Glomerular visceral epithelial cell (primary cell): ENCODE results near the gene NKTR.

Experiments
- DNase-seq: peaks from one replicate; pipeline ENCODE4 v3.0.0-alpha.2; 2016; ENCODE audit errors: extremely low spot score

Gene NKTR

GRCh38 chr3:42649783-42650182 lies 49.3 kb downstream of the NKTR start:
- no peak for DNase-seq

DNA sequence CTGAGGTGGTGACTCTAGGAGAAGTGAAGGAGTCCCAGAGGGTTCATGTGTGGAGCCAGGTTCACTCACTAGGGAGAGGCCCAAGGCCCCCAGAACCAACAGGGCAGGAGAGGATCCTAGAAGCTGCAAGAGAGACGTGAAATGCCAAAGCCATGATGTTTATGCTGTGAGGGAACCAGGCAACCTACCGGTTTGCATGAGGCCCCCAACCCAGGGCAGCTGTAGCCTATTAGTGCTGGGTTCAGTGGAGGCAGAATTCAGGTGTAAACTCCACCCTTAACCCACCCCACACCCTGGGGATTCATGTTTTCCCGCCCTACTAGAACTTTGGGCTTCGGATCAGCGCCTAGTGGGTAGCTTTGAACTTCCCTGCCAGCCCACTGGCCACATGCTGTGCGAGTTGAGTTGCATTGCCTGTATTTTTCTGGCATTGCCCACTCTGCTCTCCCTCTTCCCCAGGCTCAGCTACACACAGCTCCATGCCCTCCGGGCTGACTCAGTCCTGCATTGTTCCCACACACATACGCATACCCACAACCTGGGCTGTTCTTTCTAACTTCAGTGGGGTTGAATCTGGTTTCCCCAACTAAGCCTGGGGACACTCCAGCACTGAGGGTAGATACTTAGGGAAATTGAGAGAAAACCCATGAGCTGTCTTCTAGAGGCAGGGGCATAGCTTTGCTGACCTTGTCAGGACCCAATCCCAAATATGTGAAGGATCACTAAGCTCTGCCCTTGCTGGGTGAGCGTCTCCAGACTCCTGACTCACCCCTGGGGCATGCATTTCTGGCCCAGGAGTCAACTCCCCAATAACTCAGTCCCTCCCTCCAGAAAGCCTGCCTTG lies 51.0 kb downstream of the NKTR start:
- peak; percentile 60 for DNase-seq

DNA sequence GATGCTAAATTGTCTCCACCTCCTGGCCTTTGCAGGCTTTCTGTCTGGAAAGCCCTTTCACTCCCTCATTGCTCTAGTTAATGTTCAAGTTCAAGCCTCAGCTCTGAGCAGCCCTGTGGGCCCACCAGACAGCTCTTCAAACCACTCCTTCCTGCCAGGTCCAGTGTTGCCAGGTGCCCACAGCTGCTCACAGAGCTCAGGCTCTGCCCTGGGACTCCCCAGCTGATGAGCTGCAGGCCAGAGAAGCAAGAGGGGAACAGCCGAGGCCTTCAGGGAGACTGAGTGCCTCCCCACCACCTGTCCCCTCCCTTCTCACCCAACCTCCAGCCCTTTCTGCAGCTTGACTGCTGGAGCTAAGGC lies 51.7 kb downstream of the NKTR start:
- no peak for DNase-seq

- peak; percentile 90 for DNase-seq
Observed at GRCh38 chr3:42652611-42653302, 52.3 kb downstream of the NKTR start.

GRCh38 chr3:42653303-42653559 lies 52.7 kb downstream of the NKTR start:
- DNase-seq = no peak

DNA sequence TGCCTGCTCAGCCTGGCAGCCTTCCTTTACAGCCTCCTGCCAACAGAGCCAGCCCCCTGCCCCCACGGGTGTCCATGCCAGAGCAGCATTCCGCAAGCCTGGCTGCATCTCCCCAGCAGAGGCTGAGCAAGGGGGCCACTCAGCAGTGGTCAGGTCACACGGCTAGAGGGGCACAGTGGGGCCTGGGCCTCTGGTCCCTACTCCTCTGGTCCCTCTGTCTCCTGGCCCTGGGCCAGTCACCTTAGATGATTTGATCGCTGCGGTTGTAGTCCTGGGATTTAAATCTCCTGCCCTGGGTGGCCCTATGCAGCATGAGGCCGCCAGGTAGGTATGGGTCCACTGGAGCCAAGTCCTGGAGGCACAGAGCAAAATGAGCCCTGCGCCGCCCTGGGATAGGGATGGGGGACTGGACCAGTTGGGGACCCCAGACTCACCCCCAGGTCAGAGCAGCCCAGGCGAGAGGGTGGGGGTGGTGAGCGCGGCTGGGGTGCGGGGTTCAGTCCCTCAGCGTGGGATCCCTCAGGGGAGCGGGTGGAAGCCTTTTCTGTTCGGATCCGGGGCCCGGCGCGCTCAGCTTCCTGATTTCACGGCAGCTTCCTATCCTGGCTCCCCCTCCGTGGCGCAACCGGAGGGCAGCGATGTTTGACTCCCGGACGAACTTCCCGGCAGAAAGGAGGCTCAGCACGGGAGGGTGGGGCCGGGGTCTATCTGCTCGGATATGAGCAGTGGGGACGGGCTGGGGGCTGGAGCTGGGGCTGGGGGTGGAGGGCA lies 53.3 kb downstream of the NKTR start, which contains the start of gene ZBTB47:
Gene ZBTB47 (plus strand): TSS at position 138 of the 771 bp plus-strand sequence. CDS start 4,659 bp downstream, outside the sequence.
- DNase-seq = peak; percentile 32

DNA sequence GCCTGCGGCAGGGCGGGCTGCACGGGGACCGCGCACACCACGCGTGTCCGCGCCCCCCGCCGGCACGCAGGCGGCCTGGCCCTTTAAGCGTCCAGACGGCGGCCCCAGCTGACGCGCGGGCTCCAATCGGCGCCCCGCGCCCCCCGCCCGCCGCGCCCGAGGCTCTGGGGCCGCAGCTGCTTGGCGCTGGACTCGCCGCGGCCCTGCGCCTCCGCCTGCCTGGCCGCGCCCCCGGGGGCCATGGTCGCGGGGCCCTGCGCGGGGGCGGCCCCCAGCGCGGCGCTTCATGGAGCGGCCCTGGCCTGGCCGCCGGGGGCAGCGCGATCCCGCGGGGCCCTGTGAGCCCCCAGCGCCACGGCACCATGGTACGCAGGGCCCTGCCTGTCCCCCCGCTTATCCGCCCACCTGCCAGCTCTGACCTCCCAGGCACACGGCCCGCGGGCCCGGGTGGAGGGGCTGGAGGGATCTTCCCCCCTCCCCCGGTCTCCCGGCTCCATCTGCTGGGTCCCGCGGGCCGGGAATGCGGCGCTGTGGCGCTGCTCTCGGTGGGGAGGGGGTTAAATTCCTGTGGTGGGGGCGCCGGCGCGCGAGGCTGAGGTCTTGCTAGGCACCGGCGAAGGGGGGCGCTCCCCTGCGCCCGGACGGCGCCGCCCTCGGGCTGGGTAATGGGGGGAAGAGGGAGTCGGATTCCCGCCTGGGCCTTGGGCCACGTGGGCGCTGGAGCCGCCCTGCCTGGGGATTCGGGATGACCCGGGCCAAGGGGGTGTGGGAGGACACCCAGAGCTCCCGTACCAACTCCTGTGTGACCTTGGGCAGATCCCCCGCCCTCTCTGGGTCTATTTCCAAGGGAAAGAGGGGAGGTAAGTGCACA lies 54.1 kb downstream of the NKTR start:
- peak; percentile 46 for DNase-seq

DNA sequence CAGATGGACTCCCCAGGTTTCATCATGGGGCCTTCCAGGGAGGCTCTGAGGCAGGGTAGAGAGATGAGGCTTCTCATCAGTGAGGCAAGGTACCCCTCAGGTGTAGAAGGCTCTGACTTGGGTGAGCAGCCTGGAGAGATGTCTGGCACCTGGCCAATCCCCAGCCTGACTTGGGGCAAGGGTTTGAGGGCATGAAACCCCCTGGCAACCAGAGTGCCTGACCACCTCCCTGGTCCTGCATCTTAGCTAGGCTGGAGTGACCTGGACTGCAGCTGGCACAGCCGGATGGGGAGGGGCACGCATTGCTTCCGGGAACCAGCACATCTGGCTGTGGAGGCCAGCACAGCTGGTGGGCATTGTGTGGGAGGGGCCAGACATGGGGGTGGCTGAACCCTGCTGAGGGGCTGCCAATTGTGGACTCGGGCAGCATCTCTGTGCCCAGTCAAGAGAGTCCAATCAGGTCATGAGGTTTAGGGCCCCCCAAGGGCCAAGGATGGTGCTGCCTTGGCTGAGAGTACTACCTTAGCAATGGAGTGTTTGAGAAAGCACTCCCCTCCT lies 54.9 kb downstream of the NKTR start:
- DNase-seq = no peak

- DNase-seq = no peak
Observed at GRCh38 chr3:42655980-42656679, 55.6 kb downstream of the NKTR start.

DNA sequence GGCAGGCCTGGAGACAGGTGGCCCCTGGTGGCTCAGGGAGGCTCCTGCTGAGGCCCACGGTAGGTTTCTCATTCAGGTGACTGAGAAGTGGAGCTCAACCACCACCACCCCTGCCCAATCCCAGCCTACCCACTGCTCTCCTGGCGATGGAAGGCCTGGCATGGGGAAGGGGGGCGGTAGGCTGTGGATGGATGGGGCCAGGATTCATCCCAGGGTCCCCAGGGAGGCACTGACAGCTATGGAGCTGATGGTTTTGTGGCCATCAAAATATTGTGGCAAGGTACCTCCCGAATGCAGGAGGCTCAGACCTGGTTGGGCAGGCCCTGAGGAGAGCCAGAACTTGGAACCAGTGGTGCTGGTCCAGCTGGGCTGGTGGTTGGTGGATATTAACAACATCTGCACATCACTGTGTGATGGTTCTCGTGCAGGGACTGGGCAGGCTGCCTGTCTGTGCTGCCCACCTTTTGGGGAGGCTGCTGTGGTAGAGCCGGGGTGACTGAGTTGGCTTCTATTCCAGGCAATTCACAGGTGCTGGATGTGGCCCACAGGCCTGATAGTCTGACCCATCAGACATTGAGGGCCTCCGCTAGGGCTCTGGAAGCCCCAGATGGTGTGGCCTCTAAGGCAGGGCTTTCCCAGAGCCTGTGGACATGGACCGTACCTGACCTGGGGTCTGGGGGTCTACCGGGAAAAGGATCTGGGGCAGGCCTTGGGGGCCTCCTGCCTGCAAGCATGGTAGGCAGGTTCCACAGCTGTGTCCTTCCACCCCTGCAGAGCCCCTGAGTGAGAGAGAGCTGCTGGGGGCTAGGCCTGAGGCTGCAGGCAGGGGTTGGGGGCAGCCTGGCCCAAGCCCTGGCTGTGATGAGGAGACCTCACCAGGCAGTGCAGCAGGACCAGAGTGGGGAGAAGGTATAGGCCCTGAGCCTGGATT lies 56.5 kb downstream of the NKTR start:
- DNase-seq = no peak

DNA sequence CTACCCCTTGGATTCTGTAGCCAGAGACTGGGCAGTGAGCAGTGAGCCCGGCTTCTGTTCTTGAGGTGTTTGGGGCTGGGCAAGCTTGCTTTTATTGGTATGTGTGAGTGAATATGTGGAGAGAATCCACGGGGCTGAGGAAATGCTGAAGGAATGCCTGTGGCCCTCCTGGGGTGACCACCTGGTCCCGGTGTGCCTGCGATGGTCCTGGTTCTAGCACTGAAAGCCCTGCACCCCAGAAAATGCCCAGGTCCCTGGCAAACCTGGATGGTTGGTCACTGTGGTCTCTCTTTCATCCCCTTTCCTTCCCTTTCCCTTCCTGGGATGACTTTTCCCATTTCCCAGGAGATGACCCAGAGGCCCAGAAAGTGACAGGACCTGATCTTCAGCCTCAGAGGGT lies 57.2 kb downstream of the NKTR start:
- no peak for DNase-seq

DNA sequence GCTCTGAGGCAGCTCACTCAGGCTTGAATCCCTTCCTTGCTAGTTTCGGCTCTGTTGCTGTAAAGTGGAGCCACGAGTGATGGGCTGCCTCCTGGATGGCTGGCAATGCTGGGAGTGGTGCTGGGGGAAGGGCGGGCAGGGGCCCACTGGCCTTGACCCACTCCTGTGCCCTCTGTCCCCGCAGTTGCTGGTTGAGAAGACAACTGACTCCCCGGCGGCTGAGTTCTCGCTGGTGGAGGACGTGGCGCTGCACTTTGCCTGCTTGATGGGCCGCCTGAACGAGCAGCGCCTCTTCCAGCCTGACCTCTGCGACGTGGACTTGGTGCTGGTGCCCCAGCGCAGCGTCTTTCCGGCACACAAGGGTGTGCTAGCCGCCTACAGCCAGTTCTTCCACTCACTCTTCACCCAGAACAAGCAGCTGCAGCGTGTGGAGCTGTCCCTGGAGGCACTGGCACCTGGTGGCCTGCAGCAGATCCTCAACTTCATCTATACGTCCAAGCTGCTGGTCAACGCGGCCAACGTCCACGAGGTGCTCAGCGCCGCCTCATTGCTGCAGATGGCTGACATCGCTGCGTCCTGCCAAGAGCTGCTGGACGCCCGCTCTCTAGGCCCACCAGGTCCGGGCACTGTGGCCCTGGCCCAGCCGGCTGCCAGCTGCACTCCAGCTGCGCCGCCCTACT lies 57.7 kb downstream of the NKTR start:
- no peak for DNase-seq

- DNase-seq = no peak
Observed at GRCh38 chr3:42658771-42659390, 58.4 kb downstream of the NKTR start.

GRCh38 chr3:42659451-42660130 lies 59.1 kb downstream of the NKTR start:
- DNase-seq = no peak

DNA sequence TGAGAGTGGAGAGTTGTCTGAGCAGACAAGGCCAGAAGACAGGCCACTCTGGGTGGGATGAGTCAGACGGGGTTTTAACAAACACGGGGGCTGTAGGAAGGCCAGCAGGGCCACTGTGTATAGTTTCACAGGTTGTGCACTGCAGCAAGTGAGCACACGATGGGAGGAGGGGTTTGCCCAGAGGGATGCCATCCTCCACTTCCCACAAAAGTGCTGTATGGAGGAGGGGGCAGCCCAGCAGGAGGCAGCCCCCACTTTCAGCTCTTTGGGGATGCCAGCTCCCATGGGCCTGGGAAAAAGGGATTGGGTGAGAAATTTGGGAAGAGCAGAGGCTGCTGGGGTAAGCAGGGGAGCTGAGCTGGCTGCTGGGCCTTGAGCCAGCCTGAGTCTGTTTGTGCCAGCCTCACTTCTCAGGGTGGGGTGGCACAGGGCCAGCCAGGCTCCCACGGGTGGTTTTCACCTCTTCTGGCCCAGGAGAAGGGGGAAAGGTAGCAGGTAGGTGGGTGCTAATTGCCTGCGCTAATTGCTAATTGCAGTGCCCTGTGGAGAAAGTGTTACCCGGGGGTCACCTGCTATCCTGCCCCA lies 59.7 kb downstream of the NKTR start:
- DNase-seq = no peak

DNA sequence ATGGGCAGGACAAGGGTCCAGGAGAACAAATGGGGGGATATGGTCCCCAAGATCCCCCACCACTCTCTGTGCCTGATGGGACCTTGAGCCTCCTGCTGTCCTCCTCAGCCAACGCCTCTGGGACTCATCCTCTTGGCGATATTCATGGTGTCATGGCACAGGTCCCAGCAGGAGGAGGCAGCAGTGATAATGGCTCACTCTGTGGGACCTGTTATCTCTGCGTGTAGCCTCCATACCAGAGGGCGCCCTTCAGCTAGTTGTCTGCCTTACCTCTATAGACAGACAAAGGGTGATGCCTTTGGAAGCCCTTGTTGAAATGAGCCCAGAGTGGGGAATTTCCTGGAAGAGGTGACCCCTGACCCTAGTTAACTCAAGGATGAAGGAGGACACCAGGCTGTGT lies 60.4 kb downstream of the NKTR start:
- DNase-seq = no peak

- DNase-seq = no peak
Observed at GRCh38 chr3:42661593-42662022, 61.1 kb downstream of the NKTR start.
